LNCAP (cell line): ENCODE results near the gene SLC43A1.

ENCODE experiments used
- CTCF ChIP-seq: fragments of 450-650 bp; IDR thresholded peaks from 2 replicates; pipeline ENCODE4 v1.5.1; 2017; ENCODE audit warnings: mild to moderate bottlenecking

SLC43A1 gene

GRCh38 chr11:57508341-57509170, 6.9 kb downstream of the SLC43A1 start:
- TF ChIP-seq CTCF = no peak

- TF ChIP-seq CTCF = no peak
These were observed 9.0 kb downstream of the SLC43A1 start for GRCh38 chr11:57506522-57506921.

- no peak for TF ChIP-seq CTCF
These were observed 11.0 kb downstream of the SLC43A1 start for GRCh38 chr11:57504511-57504910.

- TF ChIP-seq CTCF = no peak
These were observed 12.6 kb downstream of the SLC43A1 start for GRCh38 chr11:57502870-57503269.

- TF ChIP-seq CTCF = no peak
These were observed 13.1 kb downstream of the SLC43A1 start for GRCh38 chr11:57502376-57502775.

GRCh38 chr11:57501953-57502352, 13.5 kb downstream of the SLC43A1 start:
- TF ChIP-seq CTCF = no peak

- TF ChIP-seq CTCF = no peak
These were observed 14.6 kb downstream of the SLC43A1 start for GRCh38 chr11:57500926-57501325.
